Activated naive CD8-positive, alpha-beta T cell treated with anti-CD3 and anti-CD28 coated beads for 36 hours (primary cell): Measurements from ENCODE around the gene KCNMA1. TPM values are rescaled to one million over a fixed set of nuclear protein-coding genes. Genes with fewer than 3 reads are reported as not detected.

ENCODE experiments used
- DNase-seq: peaks from one replicate; pipeline ENCODE4 v3.0.0; 2021
- H3K27ac Mint-ChIP-seq: one replicate; pipeline ENCODE4 v1.8.0; 2022; ENCODE audit warnings: mild to moderate bottlenecking, moderate library complexity, mixed read lengths
- H3K27me3 Mint-ChIP-seq: one replicate; pipeline ENCODE4 v1.8.0; 2022; ENCODE audit warnings: mild to moderate bottlenecking, mixed read lengths
- H3K36me3 Mint-ChIP-seq: one replicate; pipeline ENCODE4 v1.8.0; 2021; ENCODE audit warnings: mild to moderate bottlenecking, mixed read lengths
- H3K4me1 Mint-ChIP-seq: one replicate; pipeline ENCODE4 v1.8.0; 2021; ENCODE audit warnings: mixed read lengths
- H3K4me3 Mint-ChIP-seq: one replicate; pipeline ENCODE4 v1.8.0; 2022; ENCODE audit warnings: mild to moderate bottlenecking, moderate library complexity, mixed read lengths
- H3K9me3 Mint-ChIP-seq: one replicate; pipeline ENCODE4 v1.8.0; 2022; ENCODE audit warnings: mixed read lengths
- total RNA-seq, 2 experiments: library from RNA; stranded (reverse); gene quantifications; one replicate each; pipeline ENCODE4 v1.2.3, GENCODE V29; 2021

Gene KCNMA1
- total RNA-seq, 2 experiments from 2014 or later = not detected

DNA sequence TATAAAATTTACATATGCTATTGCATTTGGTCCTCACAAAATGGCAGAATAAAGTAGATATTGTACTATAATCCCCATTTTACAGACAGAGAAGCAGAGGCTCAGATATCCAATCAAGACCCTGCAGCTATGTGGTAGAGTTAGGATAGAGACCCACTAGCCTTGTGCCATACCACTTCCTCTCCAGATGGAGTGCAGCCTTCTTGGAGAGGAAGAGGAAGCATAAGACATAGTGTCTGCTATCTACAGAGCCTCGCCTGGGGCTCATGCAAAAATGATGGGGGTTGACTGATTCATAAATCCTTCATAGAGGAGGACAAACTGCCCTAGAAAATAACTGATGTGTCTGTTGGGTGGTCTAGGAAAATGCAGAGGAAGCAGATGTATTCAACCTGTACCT is 447.3 kb downstream of the KCNMA1 start:
- Mint-ChIP-seq H3K36me3 (no peaks in the 10 kb centered on the region), H3K4me3 (no peak overlapping the region), H3K27ac (no peak overlapping the region), H3K27me3 (peaks cover 18% of the 10 kb centered on the region), H3K4me1 (no peaks in the 10 kb centered on the region), H3K9me3 (no peaks in the 10 kb centered on the region)
- DNase-seq = no peak

DNA sequence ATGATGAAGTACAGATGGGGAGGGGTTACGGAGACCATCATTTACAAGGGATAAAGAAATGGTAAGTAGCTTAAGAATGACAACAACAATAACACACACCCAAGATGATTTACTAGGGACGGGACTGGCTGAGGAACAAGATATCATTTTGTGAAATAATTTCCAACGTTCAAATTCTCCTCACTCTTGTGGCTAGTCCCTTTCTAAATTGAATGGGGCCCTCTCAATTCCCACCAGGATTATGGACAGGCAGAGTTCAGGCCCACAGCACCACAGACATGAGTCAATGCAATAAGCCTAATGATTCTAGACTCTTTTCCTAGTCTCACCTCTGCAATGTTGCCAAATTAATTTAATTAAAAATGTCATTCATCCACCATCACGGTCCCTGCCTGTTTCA is 448.1 kb downstream of the KCNMA1 start:
- Mint-ChIP-seq H3K27ac (no peak overlapping the region), H3K9me3 (no peaks in the 10 kb centered on the region), H3K4me3 (no peak overlapping the region), H3K36me3 (no peaks in the 10 kb centered on the region), H3K27me3 (peaks cover 18% of the 10 kb centered on the region), H3K4me1 (no peaks in the 10 kb centered on the region)
- DNase-seq = no peak

DNA sequence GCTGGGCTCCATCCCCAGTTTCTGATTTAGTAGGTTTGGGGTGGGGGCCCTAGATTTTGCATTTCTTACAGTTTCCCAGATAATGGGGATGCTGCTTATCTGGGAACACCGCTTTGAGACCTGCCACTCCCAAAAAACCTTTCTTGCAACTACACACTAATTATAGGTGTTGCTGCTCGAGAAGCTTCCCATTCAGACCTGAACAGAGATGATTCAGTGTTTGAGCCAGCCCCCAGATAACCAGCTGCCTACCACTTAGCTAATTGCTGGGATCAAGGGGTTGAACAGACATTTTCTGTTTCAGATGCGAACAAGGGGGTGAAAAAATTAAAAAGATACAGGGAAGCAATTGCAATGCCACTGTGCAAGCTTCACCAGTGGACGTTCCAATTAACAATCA is 448.5 kb downstream of the KCNMA1 start:
- Mint-ChIP-seq H3K27ac (no peak overlapping the region), H3K36me3 (no peaks in the 10 kb centered on the region), H3K4me3 (no peak overlapping the region), H3K4me1 (no peaks in the 10 kb centered on the region), H3K27me3 (peaks cover 18% of the 10 kb centered on the region), H3K9me3 (no peaks in the 10 kb centered on the region)
- DNase-seq = no peak

DNA sequence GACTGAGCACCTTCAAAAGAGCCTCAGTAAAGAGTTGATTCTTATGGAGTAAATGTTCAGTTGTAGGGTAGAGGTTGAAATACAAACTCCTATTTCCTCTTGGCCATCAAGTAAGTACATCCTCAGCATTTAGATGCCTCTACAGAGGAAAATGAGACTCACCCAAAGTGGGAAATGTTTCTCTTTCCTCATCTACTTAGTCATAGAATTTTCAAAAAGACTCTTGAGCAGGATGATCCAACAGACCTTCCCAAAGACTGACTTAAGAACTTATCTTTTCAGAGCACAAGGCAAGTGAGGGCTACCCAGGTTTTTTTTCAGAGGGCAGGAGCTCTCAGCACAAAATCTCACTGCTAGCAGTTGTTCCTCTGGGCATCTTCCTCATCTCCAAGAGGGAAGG is 449.1 kb downstream of the KCNMA1 start:
- DNase-seq = no peak
- Mint-ChIP-seq H3K4me3 (no peak overlapping the region), H3K27me3 (peaks cover 18% of the 10 kb centered on the region), H3K4me1 (no peaks in the 10 kb centered on the region), H3K27ac (no peak overlapping the region), H3K36me3 (no peaks in the 10 kb centered on the region), H3K9me3 (no peaks in the 10 kb centered on the region)

DNA sequence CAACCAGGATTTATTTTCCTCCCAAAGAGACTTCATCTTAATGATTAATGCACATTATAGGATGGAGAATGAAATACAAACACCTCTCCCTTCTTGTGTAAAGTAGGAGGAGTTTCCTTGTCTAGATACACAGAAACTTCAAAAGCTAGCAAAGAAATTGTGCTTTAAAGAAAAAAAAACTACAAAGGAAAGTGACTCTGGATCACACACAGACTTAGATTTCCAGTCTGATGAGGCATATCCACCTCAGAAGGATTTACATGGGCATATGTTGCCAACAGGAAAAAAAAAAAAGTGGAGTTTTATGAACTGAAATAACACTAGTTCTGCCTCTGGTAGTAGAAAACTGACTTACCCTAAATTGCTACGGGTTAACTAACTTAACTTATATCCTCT is 449.6 kb downstream of the KCNMA1 start:
- Mint-ChIP-seq H3K27ac (no peak overlapping the region), H3K27me3 (peaks cover 22% of the 10 kb centered on the region), H3K9me3 (no peaks in the 10 kb centered on the region), H3K4me3 (no peak overlapping the region), H3K4me1 (no peaks in the 10 kb centered on the region), H3K36me3 (no peaks in the 10 kb centered on the region)
- no peak for DNase-seq

DNA sequence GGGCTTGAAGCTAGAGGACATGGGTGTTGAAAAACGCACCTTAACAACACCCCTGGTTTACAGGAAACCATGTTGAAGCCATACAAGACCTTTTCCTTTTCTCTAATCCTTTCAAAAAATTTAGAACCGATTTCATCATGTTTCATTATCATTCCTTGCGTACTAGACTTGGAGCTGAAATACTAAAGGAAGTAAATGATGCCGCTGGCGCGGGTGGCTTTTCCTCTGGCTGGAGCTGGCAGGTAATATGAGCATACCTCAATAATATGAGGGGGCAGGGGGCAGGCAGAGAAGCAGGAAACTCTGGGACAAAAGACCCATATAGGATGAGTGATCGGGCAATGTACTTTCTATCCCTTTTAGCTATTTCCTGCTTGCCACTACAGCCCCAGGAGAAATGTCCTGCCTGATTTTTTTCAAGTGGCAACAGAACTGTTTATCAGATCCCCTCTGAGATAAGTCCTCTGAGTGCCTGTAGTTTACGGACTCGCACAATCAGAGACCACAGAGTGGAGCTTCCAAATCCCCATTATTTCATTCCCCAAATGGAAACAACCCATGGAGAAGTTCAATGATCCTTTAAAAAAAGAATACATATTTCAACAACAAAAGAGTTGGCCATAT is 450.1 kb downstream of the KCNMA1 start:
- H3K36me3 Mint-ChIP-seq = no peaks in the 10 kb centered on the region
- no peak for DNase-seq
- peaks cover 22% of the 10 kb centered on the region for H3K27me3 Mint-ChIP-seq
- no peaks in the 10 kb centered on the region for H3K9me3 Mint-ChIP-seq
- H3K4me3 Mint-ChIP-seq = no peak overlapping the region
- no peaks in the 10 kb centered on the region for H3K4me1 Mint-ChIP-seq
- H3K27ac Mint-ChIP-seq = no peak overlapping the region

DNA sequence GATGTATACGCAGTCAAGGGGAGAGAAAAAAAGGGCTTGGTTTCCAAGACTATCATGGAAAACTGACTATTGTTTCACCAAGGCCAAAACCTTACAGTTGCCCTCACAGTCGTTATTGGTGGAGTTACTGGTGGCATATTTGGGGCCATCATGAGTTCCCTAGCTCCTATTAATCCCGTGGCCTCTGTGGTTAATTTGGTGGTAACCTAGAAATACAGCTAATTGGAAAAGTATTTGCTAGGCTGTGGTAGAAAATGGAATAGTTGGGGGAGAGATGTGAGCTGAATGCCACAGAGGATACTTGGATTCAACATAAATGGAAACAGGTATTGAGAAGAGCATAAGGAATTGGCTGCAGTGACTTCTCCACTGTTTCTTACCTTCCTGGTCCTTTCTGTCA is 450.7 kb downstream of the KCNMA1 start:
- Mint-ChIP-seq H3K36me3 (no peaks in the 10 kb centered on the region), H3K27me3 (peaks cover 17% of the 10 kb centered on the region), H3K9me3 (no peaks in the 10 kb centered on the region), H3K4me3 (no peak overlapping the region), H3K27ac (no peak overlapping the region), H3K4me1 (no peaks in the 10 kb centered on the region)
- DNase-seq = no peak

DNA sequence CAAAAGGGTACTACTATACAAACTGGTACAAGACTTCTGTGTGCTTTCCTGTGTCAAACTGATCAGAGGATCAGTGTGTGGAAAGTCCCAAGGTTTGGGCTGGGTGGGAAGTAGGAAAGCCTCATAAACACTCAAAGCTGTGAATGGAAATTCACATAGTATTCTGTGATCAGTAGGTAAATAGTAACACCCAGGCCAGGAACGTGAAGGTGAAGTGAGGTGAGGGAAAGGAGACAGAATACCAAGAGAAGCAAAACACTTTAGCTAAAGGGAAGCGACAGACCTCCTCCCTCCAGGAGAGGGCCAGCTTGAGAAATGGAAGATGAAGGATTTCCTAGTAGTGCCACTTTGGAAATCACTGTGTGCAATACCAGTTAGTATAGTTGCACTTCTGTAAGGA is 451.9 kb downstream of the KCNMA1 start:
- Mint-ChIP-seq H3K27ac (no peak overlapping the region), H3K27me3 (peaks cover 14% of the 10 kb centered on the region), H3K4me1 (no peaks in the 10 kb centered on the region), H3K36me3 (no peaks in the 10 kb centered on the region), H3K9me3 (no peaks in the 10 kb centered on the region), H3K4me3 (no peak overlapping the region)
- DNase-seq = no peak

DNA sequence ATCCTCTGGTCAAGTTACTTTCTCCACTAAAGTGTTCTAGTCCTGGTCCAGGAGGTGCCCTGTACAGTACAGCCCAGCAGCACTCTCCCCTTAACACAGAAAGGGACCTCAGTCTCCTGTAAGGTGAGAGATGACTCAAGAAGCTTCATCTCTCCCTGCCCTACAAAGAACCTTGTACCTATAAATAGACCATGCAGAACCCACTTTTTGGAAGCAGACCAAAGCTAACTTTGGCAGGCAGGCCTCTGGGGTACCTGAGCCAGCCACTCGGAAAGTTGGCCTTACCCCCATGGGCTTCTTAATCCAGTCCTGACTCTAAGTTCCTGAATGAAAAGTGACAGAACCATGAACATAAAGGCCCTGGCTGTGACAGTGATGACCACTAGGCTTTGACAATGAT is 454.8 kb downstream of the KCNMA1 start:
- no peak overlapping the region for H3K4me3 Mint-ChIP-seq

DNA sequence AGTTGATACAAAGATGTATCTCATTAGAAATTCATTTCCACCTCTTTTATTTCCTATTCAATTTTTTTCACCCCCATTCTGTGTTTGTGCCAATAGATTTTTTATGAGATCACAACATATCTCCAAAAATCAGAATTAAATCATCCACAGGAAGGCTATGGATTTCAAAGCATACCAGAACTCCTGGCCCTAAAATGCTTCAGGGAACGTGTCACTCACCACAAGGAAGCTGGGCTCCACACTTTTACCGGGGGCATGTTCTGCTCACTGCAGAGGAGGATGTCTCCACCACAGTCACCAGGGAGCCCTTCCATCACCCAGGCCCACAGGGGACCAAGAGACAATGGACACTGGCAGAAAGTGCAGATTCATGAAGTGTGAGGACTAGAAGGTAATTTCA is 456.8 kb downstream of the KCNMA1 start:
- no peaks in the 10 kb centered on the region for H3K9me3 Mint-ChIP-seq
- no peaks in the 10 kb centered on the region for H3K4me1 Mint-ChIP-seq
- no peak overlapping the region for H3K27ac Mint-ChIP-seq
- H3K4me3 Mint-ChIP-seq = no peak overlapping the region
- H3K36me3 Mint-ChIP-seq = no peaks in the 10 kb centered on the region
- H3K27me3 Mint-ChIP-seq = peaks cover 9% of the 10 kb centered on the region
- no peak for DNase-seq

More for the DNA sequence above, 454.8 kb downstream of the KCNMA1 start:
- H3K4me1 Mint-ChIP-seq = no peaks in the 10 kb centered on the region
- no peak overlapping the region for H3K27ac Mint-ChIP-seq
- H3K27me3 Mint-ChIP-seq = peaks cover 9% of the 10 kb centered on the region
- H3K9me3 Mint-ChIP-seq = no peaks in the 10 kb centered on the region
- no peaks in the 10 kb centered on the region for H3K36me3 Mint-ChIP-seq
- no peak for DNase-seq

DNA sequence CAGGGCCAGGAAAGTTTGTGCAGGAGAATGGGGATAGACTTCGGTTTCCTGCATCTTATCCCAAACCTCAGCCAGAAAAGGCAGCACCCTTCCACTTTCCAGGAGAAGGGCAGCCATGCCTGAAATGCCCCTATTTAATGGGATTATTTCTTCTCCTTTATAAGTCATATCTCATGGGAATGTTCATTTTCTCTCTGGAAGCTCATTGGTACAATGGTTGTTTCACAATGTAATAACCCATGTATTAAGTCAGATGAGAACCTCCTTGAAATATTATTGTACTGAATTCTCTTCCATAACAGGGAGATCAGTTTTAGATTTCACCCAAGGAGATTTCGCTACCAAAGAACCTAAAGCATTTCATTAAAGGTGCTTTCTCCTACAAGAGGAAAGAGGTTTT is 457.5 kb downstream of the KCNMA1 start:
- Mint-ChIP-seq H3K27me3 (peaks cover 9% of the 10 kb centered on the region), H3K36me3 (no peaks in the 10 kb centered on the region), H3K4me3 (no peak overlapping the region), H3K27ac (no peak overlapping the region), H3K4me1 (no peaks in the 10 kb centered on the region), H3K9me3 (no peaks in the 10 kb centered on the region)
- no peak for DNase-seq

DNA sequence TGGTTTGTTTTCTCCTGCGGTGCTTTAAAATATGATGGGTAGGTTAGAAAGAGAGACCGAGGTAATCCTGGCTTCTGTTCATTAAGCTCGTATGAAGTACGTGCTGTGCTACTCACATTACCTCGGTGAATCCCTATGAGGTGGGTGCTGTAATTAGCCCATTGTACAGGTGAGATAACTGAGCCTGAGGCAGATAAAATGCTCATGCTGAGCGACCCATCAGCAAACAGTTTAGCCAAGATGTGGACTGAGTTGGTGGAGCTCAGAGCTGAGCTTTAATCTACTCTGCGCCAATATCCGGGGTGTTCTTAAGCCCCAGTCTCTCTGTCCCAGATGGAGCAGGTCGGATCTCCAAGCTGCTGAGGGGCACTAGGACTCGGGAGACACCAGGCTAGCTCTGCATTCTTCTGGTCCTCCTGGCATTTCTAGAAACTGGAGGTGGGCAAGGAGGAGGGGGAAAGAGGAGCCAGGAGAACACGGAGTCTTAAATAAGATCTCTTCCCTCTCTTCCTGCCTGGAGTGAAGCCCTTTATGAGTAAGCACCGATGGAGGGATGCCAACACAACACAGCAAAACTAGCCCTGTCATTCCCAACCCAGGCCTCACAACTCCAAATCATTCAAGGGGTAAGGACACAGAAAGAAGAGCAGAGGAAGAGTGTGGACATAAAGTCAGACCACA is 458.5 kb downstream of the KCNMA1 start:
- no peaks in the 10 kb centered on the region for H3K36me3 Mint-ChIP-seq
- no peak overlapping the region for H3K27ac Mint-ChIP-seq
- H3K9me3 Mint-ChIP-seq = no peaks in the 10 kb centered on the region
- peaks cover 9% of the 10 kb centered on the region for H3K27me3 Mint-ChIP-seq
- DNase-seq = no peak
- no peaks in the 10 kb centered on the region for H3K4me1 Mint-ChIP-seq
- no peak overlapping the region for H3K4me3 Mint-ChIP-seq

DNA sequence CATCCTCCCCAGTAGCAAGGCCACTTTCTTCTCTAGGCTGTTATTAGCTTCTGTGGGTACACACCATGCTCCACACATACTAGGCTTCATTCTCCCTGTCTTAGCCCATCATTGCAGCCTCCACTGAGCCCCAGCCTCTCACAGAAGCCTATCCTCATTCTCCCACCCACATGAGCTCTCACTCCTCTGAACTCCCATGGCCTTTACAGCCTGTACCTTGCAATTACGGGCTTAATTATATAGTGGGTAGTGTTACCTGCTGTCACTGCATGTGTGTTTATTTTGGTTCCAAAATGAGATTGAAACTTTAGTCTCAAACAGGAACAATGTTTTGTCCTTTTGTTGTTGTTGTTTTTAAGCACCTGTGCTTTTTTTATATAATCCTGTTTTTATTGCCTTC is 460.0 kb downstream of the KCNMA1 start:
- Mint-ChIP-seq H3K27me3 (peaks cover 5% of the 10 kb centered on the region), H3K36me3 (no peaks in the 10 kb centered on the region), H3K4me3 (no peak overlapping the region), H3K9me3 (no peaks in the 10 kb centered on the region), H3K4me1 (no peaks in the 10 kb centered on the region), H3K27ac (no peak overlapping the region)
- no peak for DNase-seq

DNA sequence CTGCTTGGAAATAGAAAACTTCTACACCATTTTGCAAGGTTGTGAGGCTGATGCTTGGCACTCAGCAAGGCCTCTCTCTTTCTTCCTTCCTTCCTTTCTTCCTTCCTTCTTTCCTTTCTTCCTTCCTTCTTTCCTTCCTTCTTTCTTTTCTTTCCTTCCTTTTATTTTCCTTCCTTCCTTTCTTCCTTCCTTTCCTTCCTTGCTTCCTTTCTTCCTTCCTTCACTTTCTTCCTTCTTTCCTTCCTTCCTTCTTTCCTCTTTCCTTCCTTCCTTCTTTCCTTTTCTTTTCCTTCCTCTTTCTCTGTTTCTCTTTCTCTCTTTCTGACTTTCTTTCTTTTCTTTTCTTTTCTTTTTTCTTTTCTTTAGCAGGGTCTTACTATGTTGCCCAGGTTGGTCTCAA is 460.4 kb downstream of the KCNMA1 start:
- no peak for DNase-seq
- H3K36me3 Mint-ChIP-seq = no peaks in the 10 kb centered on the region
- no peak overlapping the region for H3K4me3 Mint-ChIP-seq
- H3K9me3 Mint-ChIP-seq = no peaks in the 10 kb centered on the region
- H3K27ac Mint-ChIP-seq = no peak overlapping the region
- H3K4me1 Mint-ChIP-seq = no peaks in the 10 kb centered on the region
- H3K27me3 Mint-ChIP-seq = peaks cover 5% of the 10 kb centered on the region

DNA sequence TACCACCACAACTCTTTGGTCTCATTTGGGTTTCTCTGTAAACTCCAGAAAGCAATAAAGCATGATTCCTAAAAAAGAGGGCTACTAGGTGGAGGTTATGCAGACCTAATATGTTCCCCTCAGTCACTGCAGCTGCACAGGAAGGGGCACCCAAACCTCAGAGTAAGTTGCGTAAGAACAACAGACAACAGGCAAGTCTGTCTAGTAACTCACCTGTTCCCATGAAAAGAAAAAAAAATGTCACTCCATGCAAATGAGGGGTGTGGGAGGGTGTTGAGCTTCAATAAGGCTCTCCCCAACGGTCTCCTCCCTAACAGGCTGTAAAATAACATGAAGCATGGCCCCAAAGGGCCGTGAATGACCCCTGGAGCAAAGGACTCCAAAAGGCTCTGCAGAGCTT is 461.4 kb downstream of the KCNMA1 start:
- Mint-ChIP-seq H3K9me3 (no peaks in the 10 kb centered on the region), H3K27ac (no peak overlapping the region), H3K27me3 (peaks cover 5% of the 10 kb centered on the region), H3K36me3 (no peaks in the 10 kb centered on the region), H3K4me3 (no peak overlapping the region), H3K4me1 (no peaks in the 10 kb centered on the region)
- DNase-seq = no peak

DNA sequence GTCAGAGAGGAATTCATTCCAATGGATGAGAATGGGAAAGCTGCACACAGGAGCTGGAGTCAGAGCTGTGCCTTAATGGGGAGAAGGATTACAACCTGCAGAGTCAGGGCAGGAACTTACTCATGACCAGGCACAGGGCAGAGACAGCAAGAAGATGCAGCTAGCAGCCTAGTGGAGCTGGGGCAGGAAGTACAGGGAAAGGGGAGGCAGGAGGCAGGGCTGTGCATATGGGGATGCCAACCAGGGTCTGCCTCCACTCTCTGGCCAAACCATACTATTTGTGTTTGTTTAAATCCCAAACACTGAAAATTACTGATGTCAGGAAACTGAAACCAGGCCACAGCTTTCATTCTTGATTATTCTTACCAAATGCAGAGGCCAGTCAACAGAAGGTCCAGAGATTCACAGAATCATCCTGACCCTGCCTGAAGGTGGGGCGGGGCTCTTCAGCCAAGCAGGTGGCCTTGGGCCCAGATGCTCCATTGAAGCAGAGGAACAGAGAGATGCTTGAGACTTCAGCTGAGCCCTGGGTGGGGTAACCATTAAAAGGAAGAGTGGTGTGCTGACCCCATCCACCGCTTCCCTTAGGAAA is 461.9 kb downstream of the KCNMA1 start:
- H3K27me3 Mint-ChIP-seq = peaks cover 5% of the 10 kb centered on the region
- DNase-seq = no peak
- no peaks in the 10 kb centered on the region for H3K9me3 Mint-ChIP-seq
- no peaks in the 10 kb centered on the region for H3K36me3 Mint-ChIP-seq
- no peaks in the 10 kb centered on the region for H3K4me1 Mint-ChIP-seq
- H3K27ac Mint-ChIP-seq = no peak overlapping the region
- no peak overlapping the region for H3K4me3 Mint-ChIP-seq
